Measurements from ENCODE around the gene FAM171A1. TPM values are rescaled to one million over a fixed set of nuclear protein-coding genes. Genes with fewer than 3 reads are reported as not detected.
"Not testable (repeated sequence)": the region's sequence is repeated elsewhere in the genome, so short reads cannot be mapped to it uniquely, and the experiment has no call there.

The FAM171A1 gene
- total and polyA plus RNA-seq, 8 donors = 12.4 to 34.1 (median 21.4) TPM

- intact Hi-C loops (cut with DNase I) = loop anchor here in 1 of 3 donors (10.0 kb wide), 1 partner anchor 165 kb away; the partner anchor contains the start of gene FAM171A1
- 19 to 20% methylated on average over 14 of the region's 14 CpGs for WGBS, 2 donors
- FAIRE-seq = no peak
- Histone ChIP-seq H3K9me3 (no peaks in the 10 kb centered on the region), H3K4me3 (no peak overlapping the region), H3K4me1 (no peaks in the 10 kb centered on the region), H3K27me3 (no peaks in the 10 kb centered on the region), H3K27ac (no peak overlapping the region), H3K36me3 (peaks cover 0 to 13% (median 0%) of the 10 kb centered on the region in 3 donors)
- peak; percentile 67 to 85 (median 81) for DNase-seq
- peak; percentile 78 to 86 (median 82) for TF ChIP-seq CTCF (IDR thresholded peaks at IDR 0.05)
- peak; percentile 92 to 96 (median 93) for ATAC-seq
Measured at GRCh38 chr10:15209827-15210509, 161.1 kb downstream of the FAM171A1 start.

- ATAC-seq (no peak), FAIRE-seq (no peak), DNase-seq (no peak)
- WGBS, 2 donors = 90 to 92% methylated on average over 2 of the region's 2 CpGs
- intact Hi-C loops (cut with DNase I) = no loop called here
- peaks cover 0 to 3% (median 0%) of the 10 kb centered on the region in 3 donors for H3K36me3 ChIP-seq
- H3K4me1 ChIP-seq = no peaks in the 10 kb centered on the region
- H3K27ac ChIP-seq = no peak overlapping the region
- TF ChIP-seq CTCF (IDR thresholded peaks at IDR 0.05) = no peak
- no peak overlapping the region for H3K4me3 ChIP-seq
- no peaks in the 10 kb centered on the region for H3K9me3 ChIP-seq
- H3K27me3 ChIP-seq = no peaks in the 10 kb centered on the region
Measured at GRCh38 chr10:15208221-15208620, 162.9 kb downstream of the FAM171A1 start.

GRCh38 chr10:15207410-15207809, 163.7 kb downstream of the FAM171A1 start:
- DNase-seq; H3K27me3 ChIP-seq; intact Hi-C loops (cut with DNase I); H3K9me3 ChIP-seq; FAIRE-seq; H3K4me1 ChIP-seq; ATAC-seq; H3K4me3 ChIP-seq; H3K36me3 ChIP-seq; H3K27ac ChIP-seq: not testable (repeated sequence)
- 93 to 95% methylated on average over 4 of the region's 4 CpGs for WGBS, 2 donors

- Histone ChIP-seq H3K36me3 (no peaks in the 10 kb centered on the region), H3K4me3 (no peak overlapping the region), H3K27ac (no peak overlapping the region), H3K27me3 (no peaks in the 10 kb centered on the region), H3K4me1 (peaks cover 0 to 5% (median 0%) of the 10 kb centered on the region in 3 donors), H3K9me3 (no peaks in the 10 kb centered on the region)
- no peak for TF ChIP-seq CTCF (IDR thresholded peaks at IDR 0.05)
- 94 to 98% methylated on average over 2 of the region's 2 CpGs for WGBS, 2 donors
- no peak for FAIRE-seq
- no peak for ATAC-seq
- intact Hi-C loops (cut with DNase I) = no loop called here
- no peak for DNase-seq
Measured at GRCh38 chr10:15202639-15203038, 168.4 kb downstream of the FAM171A1 start.

GRCh38 chr10:15202301-15202621, 168.8 kb downstream of the FAM171A1 start:
- not testable (repeated sequence) for ATAC-seq, FAIRE-seq
- 95% methylated on average over 8 of the region's 8 CpGs for WGBS, 2 donors

GRCh38 chr10:15201589-15202300, 169.3 kb downstream of the FAM171A1 start:
- H3K27me3 ChIP-seq = no peaks in the 10 kb centered on the region
- H3K27ac ChIP-seq = no peak overlapping the region
- WGBS, 2 donors = 81 to 84% methylated on average over 6 of the region's 6 CpGs
- H3K9me3 ChIP-seq = no peaks in the 10 kb centered on the region
- no peak overlapping the region for H3K4me3 ChIP-seq
- DNase-seq = no peak
- intact Hi-C loops (cut with DNase I) = no loop called here
- TF ChIP-seq CTCF (IDR thresholded peaks at IDR 0.05) = no peak
- ATAC-seq = no peak
- H3K4me1 ChIP-seq = peaks cover 0 to 5% (median 0%) of the 10 kb centered on the region in 3 donors
- no peak for FAIRE-seq
- no peaks in the 10 kb centered on the region for H3K36me3 ChIP-seq

More at GRCh38 chr10:15202301-15202621, 168.8 kb downstream of the FAM171A1 start:
- H3K4me3 ChIP-seq; H3K4me1 ChIP-seq; H3K27ac ChIP-seq; H3K36me3 ChIP-seq; H3K9me3 ChIP-seq; DNase-seq; intact Hi-C loops (cut with DNase I); H3K27me3 ChIP-seq: not testable (repeated sequence)

All from pancreas (tissue), 10 donors.